WTC11 (cell line): Measurements from ENCODE around the gene MYH11. TPM values are rescaled to one million over a fixed set of nuclear protein-coding genes. Genes with fewer than 3 reads are reported as not detected.

Experiments
- ATAC-seq: fragments of 200-7000 bp; cut with Tn5 transposase; 2 replicates; pipeline ENCODE4 v1.10.0; 2021; ENCODE audit warnings: mild to moderate bottlenecking, moderate library complexity
- CTCF ChIA-PET: fragments of 300-600 bp; sonication (Branson Sonifier 250); formaldehyde crosslinking; loops from one replicate; lab custom pipeline; 2021; ENCODE audit warnings: antibody characterized with exemption; lab: Charles Lee
- POLR2A ChIA-PET: fragments of 350-600 bp; sonication (Branson Sonifier 250); formaldehyde crosslinking; loops from one replicate; lab custom pipeline; 2021; ENCODE audit warnings: antibody characterized with exemption; lab: Charles Lee
- DNase-seq: peaks from one replicate; pipeline ENCODE4 v3.0.0; 2021; ENCODE audit warnings: low spot score
- H3K27ac Mint-ChIP-seq: 2 replicates; pipeline ENCODE4 v1.8.0; 2021; ENCODE audit warnings: mixed read lengths
- H3K27me3 Mint-ChIP-seq: 2 replicates; pipeline ENCODE4 v1.8.0; 2021; ENCODE audit warnings: low read depth, mild to moderate bottlenecking, moderate library complexity, mixed read lengths
- H3K36me3 Mint-ChIP-seq: 2 replicates; pipeline ENCODE4 v1.8.0; 2021; ENCODE audit warnings: mixed read lengths
- H3K4me1 Mint-ChIP-seq: 2 replicates; pipeline ENCODE4 v1.8.0; 2022; ENCODE audit warnings: mixed read lengths
- H3K4me3 Mint-ChIP-seq: 2 replicates; pipeline ENCODE4 v1.8.0; 2021; ENCODE audit warnings: mild to moderate bottlenecking, moderate library complexity, mixed read lengths
- H3K9me3 Mint-ChIP-seq: 2 replicates; pipeline ENCODE4 v1.8.0; 2021; ENCODE audit warnings: mixed read lengths
- CREM ChIP-seq: sonication (generic); formaldehyde crosslinking; IDR thresholded peaks from 2 replicates; pipeline ENCODE4 v1.8.1; 2022; ENCODE audit warnings: mild to moderate bottlenecking, missing genetic modification reagents, moderate library complexity
- E2F1 ChIP-seq: sonication (generic); formaldehyde crosslinking; IDR thresholded peaks from 2 replicates; pipeline ENCODE4 v1.8.0; 2022; ENCODE audit warnings: mild to moderate bottlenecking, missing genetic modification reagents
- ELF4 ChIP-seq: sonication (generic); formaldehyde crosslinking; IDR thresholded peaks from 2 replicates; pipeline ENCODE4 v1.8.1; 2022; ENCODE audit warnings: low read depth, mild to moderate bottlenecking, moderate library complexity, missing genetic modification reagents
- EMX1 ChIP-seq: fragments of 250-450 bp; sonication (Bioruptor Pico); IDR thresholded peaks from 2 replicates; pipeline ENCODE4 v1.8.0; 2021; ENCODE audit warnings: mild to moderate bottlenecking
- ESRRA ChIP-seq: sonication (generic); formaldehyde crosslinking; IDR thresholded peaks from 2 replicates; pipeline ENCODE4 v1.8.1; 2022; ENCODE audit warnings: mild to moderate bottlenecking, missing genetic modification reagents, borderline replicate concordance
- FOXK1 ChIP-seq: sonication (generic); formaldehyde crosslinking; IDR thresholded peaks from 2 replicates; pipeline ENCODE4 v1.8.0; 2022; ENCODE audit warnings: mild to moderate bottlenecking, moderate library complexity, missing genetic modification reagents
- GRHL2 ChIP-seq: fragments of 250-450 bp; sonication (Bioruptor Pico); IDR thresholded peaks from 2 replicates; pipeline ENCODE4 v1.8.0; 2022; ENCODE audit warnings: mild to moderate bottlenecking, moderate library complexity; ENCODE audit not compliant: insufficient replicate concordance, severe bottlenecking
- MXD4 ChIP-seq: fragments of 250-450 bp; sonication (Bioruptor Pico); IDR thresholded peaks from 2 replicates; pipeline ENCODE4 v1.8.0; 2021; ENCODE audit warnings: mild to moderate bottlenecking, moderate library complexity, borderline replicate concordance
- NFYB ChIP-seq: sonication (generic); formaldehyde crosslinking; conservative IDR thresholded peaks from 2 replicates; pipeline ENCODE4 v1.8.0; 2022; ENCODE audit warnings: low read depth, missing genetic modification reagents
- NR1H2 ChIP-seq: sonication (generic); formaldehyde crosslinking; IDR thresholded peaks from 2 replicates; pipeline ENCODE4 v1.9.0; 2021; ENCODE audit warnings: mild to moderate bottlenecking, moderate library complexity, missing genetic modification reagents
- NR2C2 ChIP-seq: sonication (generic); formaldehyde crosslinking; IDR thresholded peaks from 2 replicates; pipeline ENCODE4 v1.8.0; 2022; ENCODE audit warnings: mild to moderate bottlenecking, missing genetic modification reagents
- SMAD3 ChIP-seq: sonication (generic); formaldehyde crosslinking; IDR thresholded peaks from 2 replicates; pipeline ENCODE4 v1.8.0; 2022; ENCODE audit warnings: missing genetic modification reagents, mild to moderate bottlenecking, borderline replicate concordance
- TEAD1 ChIP-seq: sonication (generic); formaldehyde crosslinking; IDR thresholded peaks from 2 replicates; pipeline ENCODE4 v1.8.0; 2022; ENCODE audit warnings: mild to moderate bottlenecking, missing genetic modification reagents
- ZNF232 ChIP-seq: sonication (generic); formaldehyde crosslinking; IDR thresholded peaks from 2 replicates; pipeline ENCODE4 v1.8.0; 2022; ENCODE audit warnings: mild to moderate bottlenecking, missing genetic modification reagents
- ZNF512 ChIP-seq: sonication (generic); formaldehyde crosslinking; IDR thresholded peaks from 2 replicates; pipeline ENCODE4 v1.8.1; 2022; ENCODE audit warnings: missing genetic modification reagents, borderline replicate concordance
- ZNF671 ChIP-seq: fragments of 250-450 bp; sonication (Bioruptor Pico); IDR thresholded peaks from 2 replicates; pipeline ENCODE4 v1.8.0; 2021; ENCODE audit warnings: mild to moderate bottlenecking
- total RNA-seq: library from RNA; stranded (reverse); gene quantifications from 3 replicates; pipeline ENCODE4 v1.2.3, GENCODE V29; 2021
- TF ChIP-seq, protein P1 (sequence below): sonication (generic); formaldehyde crosslinking; IDR thresholded peaks from 2 replicates; pipeline ENCODE4 v1.8.0; 2022; ENCODE audit warnings: mild to moderate bottlenecking, missing genetic modification reagents
- TF ChIP-seq, protein P2 (sequence below): sonication (generic); formaldehyde crosslinking; IDR thresholded peaks from 2 replicates; pipeline ENCODE4 v1.8.1; 2022; ENCODE audit warnings: low read depth, missing genetic modification reagents, borderline replicate concordance
- TF ChIP-seq, protein P3 (sequence below): sonication (generic); formaldehyde crosslinking; IDR thresholded peaks from 2 replicates; pipeline ENCODE4 v1.8.1; 2022; ENCODE audit warnings: mild to moderate bottlenecking, missing genetic modification reagents, moderate library complexity, borderline replicate concordance
- TF ChIP-seq, protein P4 (sequence below): sonication (generic); formaldehyde crosslinking; IDR thresholded peaks from 2 replicates; pipeline ENCODE4 v1.8.0; 2022; ENCODE audit warnings: mild to moderate bottlenecking, missing genetic modification reagents

MYH11 gene
- total RNA-seq, 1 experiment from 2014 or later: 0.74 TPM

- ATAC-seq (no peak), DNase-seq (no peak)
- ChIA-PET POLR2A (no interaction called here), CTCF (interaction anchor here (0.8 kb wide), 1 partner anchor 33 kb away, joined by 3 read pairs; no protein-coding TSS in a partner anchor)
- no peaks in the 10 kb centered on the region for H3K9me3 Mint-ChIP-seq
- H3K4me3 Mint-ChIP-seq: no peak overlapping the region
- 0 out of 2 replicates have a peak, but pooled peaks cover 3% of the 10 kb centered on the region for H3K4me1 Mint-ChIP-seq
- H3K36me3 Mint-ChIP-seq: no peaks in the 10 kb centered on the region
- TF ChIP-seq CREM (CRISPR knock-in tag) (no peak), E2F1 (CRISPR knock-in tag) (no peak), ESRRA (no peak), ZNF512 (CRISPR knock-in tag) (no peak), ZNF671 (CRISPR knock-in tag) (no peak), GRHL2 (CRISPR knock-in tag) (no peak), FOXK1 (CRISPR knock-in tag) (no peak), EMX1 (CRISPR knock-in tag) (no peak), MXD4 (CRISPR knock-in tag) (no peak), TEAD1 (CRISPR knock-in tag) (no peak)
- TF ChIP-seq, protein P1, sequence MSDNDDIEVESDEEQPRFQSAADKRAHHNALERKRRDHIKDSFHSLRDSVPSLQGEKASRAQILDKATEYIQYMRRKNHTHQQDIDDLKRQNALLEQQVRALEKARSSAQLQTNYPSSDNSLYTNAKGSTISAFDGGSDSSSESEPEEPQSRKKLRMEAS (CRISPR knock-in tag): no peak
- TF ChIP-seq, protein P2, sequence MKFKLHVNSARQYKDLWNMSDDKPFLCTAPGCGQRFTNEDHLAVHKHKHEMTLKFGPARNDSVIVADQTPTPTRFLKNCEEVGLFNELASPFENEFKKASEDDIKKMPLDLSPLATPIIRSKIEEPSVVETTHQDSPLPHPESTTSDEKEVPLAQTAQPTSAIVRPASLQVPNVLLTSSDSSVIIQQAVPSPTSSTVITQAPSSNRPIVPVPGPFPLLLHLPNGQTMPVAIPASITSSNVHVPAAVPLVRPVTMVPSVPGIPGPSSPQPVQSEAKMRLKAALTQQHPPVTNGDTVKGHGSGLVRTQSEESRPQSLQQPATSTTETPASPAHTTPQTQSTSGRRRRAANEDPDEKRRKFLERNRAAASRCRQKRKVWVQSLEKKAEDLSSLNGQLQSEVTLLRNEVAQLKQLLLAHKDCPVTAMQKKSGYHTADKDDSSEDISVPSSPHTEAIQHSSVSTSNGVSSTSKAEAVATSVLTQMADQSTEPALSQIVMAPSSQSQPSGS (CRISPR knock-in tag): no peak
- TF ChIP-seq, protein P3, sequence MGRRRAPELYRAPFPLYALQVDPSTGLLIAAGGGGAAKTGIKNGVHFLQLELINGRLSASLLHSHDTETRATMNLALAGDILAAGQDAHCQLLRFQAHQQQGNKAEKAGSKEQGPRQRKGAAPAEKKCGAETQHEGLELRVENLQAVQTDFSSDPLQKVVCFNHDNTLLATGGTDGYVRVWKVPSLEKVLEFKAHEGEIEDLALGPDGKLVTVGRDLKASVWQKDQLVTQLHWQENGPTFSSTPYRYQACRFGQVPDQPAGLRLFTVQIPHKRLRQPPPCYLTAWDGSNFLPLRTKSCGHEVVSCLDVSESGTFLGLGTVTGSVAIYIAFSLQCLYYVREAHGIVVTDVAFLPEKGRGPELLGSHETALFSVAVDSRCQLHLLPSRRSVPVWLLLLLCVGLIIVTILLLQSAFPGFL (CRISPR knock-in tag): no peak
- no peak overlapping the region for H3K27ac Mint-ChIP-seq
- H3K27me3 Mint-ChIP-seq: no peaks in the 10 kb centered on the region
These were observed 141.6 kb downstream of the MYH11 start for GRCh38 chr16:15715221-15715620.

GRCh38 chr16:15714393-15715172 lies 142.2 kb downstream of the MYH11 start:
- no peaks in the 10 kb centered on the region for H3K36me3 Mint-ChIP-seq
- H3K4me3 Mint-ChIP-seq: no peak overlapping the region
- ChIA-PET CTCF (interaction anchor here (0.8 to 1.1 kb wide), 2 partner anchors 13 to 32 kb away, joined by 3 read pairs; no protein-coding TSS in a partner anchor), POLR2A (no interaction called here)
- ATAC-seq (peak; percentile 28; the same call in 1 of the 2 replicates), DNase-seq (no peak)
- 0 out of 2 replicates have a peak, but pooled peaks cover 3% of the 10 kb centered on the region for H3K4me1 Mint-ChIP-seq
- no peaks in the 10 kb centered on the region for H3K9me3 Mint-ChIP-seq
- H3K27me3 Mint-ChIP-seq: no peaks in the 10 kb centered on the region
- H3K27ac Mint-ChIP-seq: no peak overlapping the region
- TF ChIP-seq NR1H2 (CRISPR knock-in tag): no peak
- no peak for TF ChIP-seq SMAD3 (CRISPR knock-in tag)
- TF ChIP-seq, protein P2 (CRISPR knock-in tag): no peak
- no peak for TF ChIP-seq ZNF232 (CRISPR knock-in tag)
- TF ChIP-seq, protein P4, sequence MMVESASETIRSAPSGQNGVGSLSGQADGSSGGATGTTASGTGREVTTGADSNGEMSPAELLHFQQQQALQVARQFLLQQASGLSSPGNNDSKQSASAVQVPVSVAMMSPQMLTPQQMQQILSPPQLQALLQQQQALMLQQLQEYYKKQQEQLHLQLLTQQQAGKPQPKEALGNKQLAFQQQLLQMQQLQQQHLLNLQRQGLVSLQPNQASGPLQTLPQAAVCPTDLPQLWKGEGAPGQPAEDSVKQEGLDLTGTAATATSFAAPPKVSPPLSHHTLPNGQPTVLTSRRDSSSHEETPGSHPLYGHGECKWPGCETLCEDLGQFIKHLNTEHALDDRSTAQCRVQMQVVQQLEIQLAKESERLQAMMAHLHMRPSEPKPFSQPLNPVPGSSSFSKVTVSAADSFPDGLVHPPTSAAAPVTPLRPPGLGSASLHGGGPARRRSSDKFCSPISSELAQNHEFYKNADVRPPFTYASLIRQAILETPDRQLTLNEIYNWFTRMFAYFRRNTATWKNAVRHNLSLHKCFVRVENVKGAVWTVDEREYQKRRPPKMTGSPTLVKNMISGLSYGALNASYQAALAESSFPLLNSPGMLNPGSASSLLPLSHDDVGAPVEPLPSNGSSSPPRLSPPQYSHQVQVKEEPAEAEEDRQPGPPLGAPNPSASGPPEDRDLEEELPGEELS: no peak
- TF ChIP-seq NFYB: no peak
- TF ChIP-seq, protein P1 (CRISPR knock-in tag): no peak
- TF ChIP-seq NR2C2 (CRISPR knock-in tag): no peak
- TF ChIP-seq ELF4: no peak
